Peyer's patch (tissue), 4 donors: ENCODE results near the gene SLC39A1.

Experiments
- POLR2A ChIP-seq, 2 donors: fragments of 450-650 bp; IDR thresholded peaks; one replicate each; pipeline ENCODE4 v1.5.1; 2017; ENCODE audit warnings: antibody characterized with exemption in 2 of 2, mild to moderate bottlenecking in 2 of 2, moderate library complexity in 2 of 2
- TF ChIP-seq, protein P1 (sequence below), 6 experiments: fragments of 450-650 bp in 4 of 6; fragments of 200-600 bp in 2 of 6; sonication (generic) in 1 of 6; IDR thresholded peaks; one replicate each; pipeline ENCODE4 v1.5.1; 2017 to 2019; ENCODE audit warnings: antibody characterized with exemption in 6 of 6, mild to moderate bottlenecking in 3 of 6, moderate library complexity in 1 of 6

DNA sequence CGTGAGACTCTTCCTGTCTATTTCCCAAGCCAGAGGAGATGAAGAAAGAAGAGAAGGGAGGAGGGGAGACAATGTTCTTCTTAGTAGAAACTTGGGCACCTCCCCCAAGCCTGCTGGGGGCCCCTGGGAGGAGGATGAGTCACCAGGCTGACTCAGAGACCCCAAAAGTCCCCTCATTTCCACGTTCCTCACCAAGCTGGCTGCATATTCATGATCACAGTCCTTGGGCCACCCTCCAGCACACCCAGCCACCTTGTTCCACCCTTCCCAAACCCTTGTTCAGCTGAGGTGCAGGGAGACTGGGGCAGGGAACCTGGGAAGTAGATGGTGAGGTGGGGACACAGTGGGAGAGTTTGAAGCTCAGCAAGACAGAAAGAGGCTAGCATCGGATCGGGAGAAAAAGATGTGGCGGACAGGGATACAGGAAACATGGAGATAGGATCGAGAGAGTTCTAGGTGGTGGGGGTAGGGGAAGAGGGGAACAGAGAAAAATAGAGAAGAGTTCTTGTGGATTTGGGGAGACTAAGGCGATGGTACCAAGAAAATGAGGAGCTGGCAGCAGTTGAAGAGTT lies 22.1 kb upstream of the SLC39A1 start:
- no peak for TF ChIP-seq POLR2A (IDR thresholded peaks at IDR 0.05)
- TF ChIP-seq, protein P1, sequence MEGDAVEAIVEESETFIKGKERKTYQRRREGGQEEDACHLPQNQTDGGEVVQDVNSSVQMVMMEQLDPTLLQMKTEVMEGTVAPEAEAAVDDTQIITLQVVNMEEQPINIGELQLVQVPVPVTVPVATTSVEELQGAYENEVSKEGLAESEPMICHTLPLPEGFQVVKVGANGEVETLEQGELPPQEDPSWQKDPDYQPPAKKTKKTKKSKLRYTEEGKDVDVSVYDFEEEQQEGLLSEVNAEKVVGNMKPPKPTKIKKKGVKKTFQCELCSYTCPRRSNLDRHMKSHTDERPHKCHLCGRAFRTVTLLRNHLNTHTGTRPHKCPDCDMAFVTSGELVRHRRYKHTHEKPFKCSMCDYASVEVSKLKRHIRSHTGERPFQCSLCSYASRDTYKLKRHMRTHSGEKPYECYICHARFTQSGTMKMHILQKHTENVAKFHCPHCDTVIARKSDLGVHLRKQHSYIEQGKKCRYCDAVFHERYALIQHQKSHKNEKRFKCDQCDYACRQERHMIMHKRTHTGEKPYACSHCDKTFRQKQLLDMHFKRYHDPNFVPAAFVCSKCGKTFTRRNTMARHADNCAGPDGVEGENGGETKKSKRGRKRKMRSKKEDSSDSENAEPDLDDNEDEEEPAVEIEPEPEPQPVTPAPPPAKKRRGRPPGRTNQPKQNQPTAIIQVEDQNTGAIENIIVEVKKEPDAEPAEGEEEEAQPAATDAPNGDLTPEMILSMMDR (IDR thresholded peaks at IDR 0.05), result no peak
